IMR-90 (cell line): ENCODE results near the gene CEP126.

Source experiments
- BHLHE40 ChIP-seq: fragments of 150-350 bp; IDR thresholded peaks from 2 replicates; pipeline ENCODE4 v1.6.1; 2016; ENCODE audit warnings: mild to moderate bottlenecking, low read depth, low read length
- CEBPB ChIP-seq: IDR thresholded peaks from 2 replicates; pipeline ENCODE4 v1.6.1; 2012; ENCODE audit warnings: low read depth, low read length, improper control_type of control experiment
- CTCF ChIP-seq: conservative IDR thresholded peaks from 2 replicates; pipeline ENCODE4 v1.5.1; 2012; ENCODE audit warnings: mild to moderate bottlenecking, low read depth, low read length, improper control_type of control experiment
- ELK1 ChIP-seq: fragments of 150-350 bp; IDR thresholded peaks from 2 replicates; pipeline ENCODE4 v1.6.1; 2016; ENCODE audit warnings: low read depth, mild to moderate bottlenecking, low read length, moderate library complexity, borderline replicate concordance
- MAFK ChIP-seq: IDR thresholded peaks from 2 replicates; pipeline ENCODE4 v1.6.1; 2012; ENCODE audit warnings: low read depth, low read length, improper control_type of control experiment
- MAZ ChIP-seq: IDR thresholded peaks from 2 replicates; pipeline ENCODE4 v1.6.1; 2012; ENCODE audit warnings: low read depth, mild to moderate bottlenecking, low read length, improper control_type of control experiment, moderate library complexity, borderline replicate concordance
- MXI1 ChIP-seq: IDR thresholded peaks from 2 replicates; pipeline ENCODE4 v1.6.1; 2012; ENCODE audit warnings: low read depth, mild to moderate bottlenecking, low read length, moderate library complexity, borderline replicate concordance
- POLR2A ChIP-seq: IDR thresholded peaks from 2 replicates; pipeline ENCODE4 v1.6.1; 2012; ENCODE audit warnings: mild to moderate bottlenecking, low read depth, low read length
- RAD21 ChIP-seq: IDR thresholded peaks from 2 replicates; pipeline ENCODE4 v1.6.1; 2012; ENCODE audit warnings: low read length, improper control_type of control experiment
- RCOR1 ChIP-seq: IDR thresholded peaks from 2 replicates; pipeline ENCODE4 v1.6.1; 2012; ENCODE audit warnings: mild to moderate bottlenecking, low read length, improper control_type of control experiment; ENCODE audit not compliant: insufficient replicate concordance
- RFX5 ChIP-seq: IDR thresholded peaks from 2 replicates; pipeline ENCODE4 v1.8.0; 2012; ENCODE audit warnings: low read depth, mild to moderate bottlenecking, low read length, moderate library complexity
- SMC3 ChIP-seq: fragments of 150-350 bp; IDR thresholded peaks from 2 replicates; pipeline ENCODE4 v1.6.1; 2016; ENCODE audit warnings: low read depth, mild to moderate bottlenecking, antibody characterized with exemption, low read length, moderate library complexity
- USF2 ChIP-seq: fragments of 150-350 bp; IDR thresholded peaks from 2 replicates; pipeline ENCODE4 v1.6.1; 2017; ENCODE audit warnings: mild to moderate bottlenecking, antibody characterized with exemption, low read length, low read depth

GRCh38 chr11:101940901-101941520 lies 26.2 kb downstream of the CEP126 start:
- TF ChIP-seq MXI1 (no peak), RAD21 (no peak), CTCF (no peak), BHLHE40 (no peak), POLR2A (no peak), RCOR1 (no peak), USF2 (no peak), RFX5 (no peak), CEBPB (no peak), MAZ (no peak), SMC3 (no peak), MAFK (no peak), ELK1 (no peak)
